IPS-18a (cell line): ENCODE results near the gene MYADML2.

Source experiments
- H3K27ac ChIP-seq: one replicate; pipeline ENCODE4 v1.5.1; 2013; ENCODE audit warnings: low read length
- H3K27me3 ChIP-seq: one replicate; pipeline ENCODE4 v1.6.1; 2013; ENCODE audit warnings: mild to moderate bottlenecking, low read length; ENCODE audit not compliant: control insufficient read depth, insufficient read depth
- H3K36me3 ChIP-seq: one replicate; pipeline ENCODE4 v1.6.1; 2013; ENCODE audit warnings: low read depth, low read length; ENCODE audit not compliant: control insufficient read depth
- H3K4me1 ChIP-seq: one replicate; pipeline ENCODE4 v1.6.1; 2013; ENCODE audit warnings: low read depth, low read length; ENCODE audit not compliant: control insufficient read depth
- H3K4me3 ChIP-seq: one replicate; pipeline ENCODE4 v1.5.1; 2013; ENCODE audit warnings: low read length
- H3K9ac ChIP-seq: one replicate; pipeline ENCODE4 v1.6.1; 2013; ENCODE audit warnings: mild to moderate bottlenecking, low read length, moderate library complexity
- H3K9me3 ChIP-seq: one replicate; pipeline ENCODE4 v1.6.1; 2013; ENCODE audit warnings: low read depth, low read length; ENCODE audit not compliant: control insufficient read depth

MYADML2 gene

DNA sequence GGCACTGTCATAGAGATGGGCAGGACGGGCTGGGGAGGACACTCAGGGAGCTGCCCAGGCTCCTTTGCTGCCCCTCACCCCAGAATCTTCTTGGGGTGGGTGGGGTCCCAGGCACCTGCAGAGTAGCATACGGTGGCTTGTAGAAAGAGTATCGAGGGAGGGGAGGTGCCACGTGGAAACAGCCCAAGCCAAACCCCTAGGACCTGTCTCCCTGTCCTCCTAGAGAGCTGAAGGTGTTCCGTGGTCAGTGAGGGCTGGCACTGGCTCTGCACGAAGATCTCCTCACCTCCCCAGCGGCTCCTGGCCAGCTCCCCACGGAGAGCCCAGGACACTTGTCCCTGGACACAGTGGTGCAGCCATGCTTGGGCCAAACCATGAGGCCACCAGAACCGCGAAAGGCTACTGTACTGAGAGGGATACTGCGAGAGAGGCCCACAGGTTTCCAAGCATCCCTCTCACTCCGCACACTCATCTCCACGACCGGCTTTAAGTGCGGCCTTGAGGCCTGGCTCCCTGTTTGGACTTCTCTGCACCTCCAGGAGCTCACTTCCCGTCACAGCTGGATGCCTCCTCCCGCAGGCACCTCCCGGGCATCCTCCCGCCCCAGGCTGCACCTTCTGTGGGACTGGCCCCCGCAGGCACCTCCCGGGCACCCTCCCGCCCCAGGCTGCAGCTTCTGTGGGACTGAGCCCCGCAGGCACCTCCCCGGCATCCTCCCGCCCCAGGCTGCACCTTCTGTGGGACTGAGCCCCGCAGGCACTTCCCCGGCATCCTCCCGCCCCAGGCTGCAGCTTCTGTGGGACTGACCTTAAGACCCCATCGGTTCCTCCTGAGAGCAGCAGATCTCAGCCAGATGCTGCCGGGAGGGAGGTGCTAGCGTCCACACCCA lies 17.5 kb downstream of the MYADML2 start:
- Histone ChIP-seq H3K4me1 (peaks cover 15% of the 10 kb centered on the region), H3K36me3 (peaks cover 3% of the 10 kb centered on the region), H3K27me3 (peaks cover 16% of the 10 kb centered on the region), H3K9ac (no peak overlapping the region), H3K9me3 (no peaks in the 10 kb centered on the region), H3K27ac (no peak overlapping the region), H3K4me3 (no peak overlapping the region)

DNA sequence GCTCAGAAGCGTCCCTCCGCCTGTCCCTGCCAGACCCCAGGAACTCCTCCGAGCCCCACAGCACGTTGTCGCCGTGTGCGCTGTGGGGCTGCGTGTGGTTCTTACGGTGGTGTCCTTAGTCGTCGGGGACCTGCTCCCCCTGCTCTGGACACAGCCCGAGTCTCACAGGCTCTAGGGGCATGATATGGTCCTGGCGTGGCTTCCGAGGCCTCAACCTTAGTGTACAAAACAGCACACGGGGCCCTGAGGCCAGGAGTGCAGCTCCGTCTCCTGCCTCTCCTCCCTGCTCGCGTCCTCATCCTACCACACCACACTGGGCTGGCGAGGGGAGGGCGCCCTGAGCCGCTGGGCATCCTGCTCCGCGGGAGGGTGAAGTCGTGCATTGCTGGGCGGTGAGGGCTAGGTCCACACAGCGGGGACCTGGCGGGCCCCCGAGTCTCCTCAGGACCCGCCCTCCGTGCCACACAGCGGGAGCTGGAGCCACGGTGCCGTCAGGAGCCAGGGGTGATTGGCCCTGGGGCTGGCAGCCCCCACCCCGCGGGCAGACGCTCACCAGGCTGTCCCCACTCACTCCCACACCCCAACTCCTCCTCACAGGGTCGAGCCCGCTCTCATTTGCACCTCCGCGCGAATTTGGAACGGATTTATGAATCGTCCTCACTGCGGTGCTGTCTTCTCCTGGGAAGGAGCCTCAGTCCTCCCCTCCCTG lies 18.3 kb downstream of the MYADML2 start:
- Histone ChIP-seq H3K4me1 (peaks cover 23% of the 10 kb centered on the region), H3K9me3 (no peaks in the 10 kb centered on the region), H3K9ac (peak overlapping the region; percentile 24), H3K27me3 (peaks cover 16% of the 10 kb centered on the region), H3K27ac (no peak overlapping the region), H3K36me3 (peaks cover 3% of the 10 kb centered on the region), H3K4me3 (peak overlapping the region; percentile 67)

DNA sequence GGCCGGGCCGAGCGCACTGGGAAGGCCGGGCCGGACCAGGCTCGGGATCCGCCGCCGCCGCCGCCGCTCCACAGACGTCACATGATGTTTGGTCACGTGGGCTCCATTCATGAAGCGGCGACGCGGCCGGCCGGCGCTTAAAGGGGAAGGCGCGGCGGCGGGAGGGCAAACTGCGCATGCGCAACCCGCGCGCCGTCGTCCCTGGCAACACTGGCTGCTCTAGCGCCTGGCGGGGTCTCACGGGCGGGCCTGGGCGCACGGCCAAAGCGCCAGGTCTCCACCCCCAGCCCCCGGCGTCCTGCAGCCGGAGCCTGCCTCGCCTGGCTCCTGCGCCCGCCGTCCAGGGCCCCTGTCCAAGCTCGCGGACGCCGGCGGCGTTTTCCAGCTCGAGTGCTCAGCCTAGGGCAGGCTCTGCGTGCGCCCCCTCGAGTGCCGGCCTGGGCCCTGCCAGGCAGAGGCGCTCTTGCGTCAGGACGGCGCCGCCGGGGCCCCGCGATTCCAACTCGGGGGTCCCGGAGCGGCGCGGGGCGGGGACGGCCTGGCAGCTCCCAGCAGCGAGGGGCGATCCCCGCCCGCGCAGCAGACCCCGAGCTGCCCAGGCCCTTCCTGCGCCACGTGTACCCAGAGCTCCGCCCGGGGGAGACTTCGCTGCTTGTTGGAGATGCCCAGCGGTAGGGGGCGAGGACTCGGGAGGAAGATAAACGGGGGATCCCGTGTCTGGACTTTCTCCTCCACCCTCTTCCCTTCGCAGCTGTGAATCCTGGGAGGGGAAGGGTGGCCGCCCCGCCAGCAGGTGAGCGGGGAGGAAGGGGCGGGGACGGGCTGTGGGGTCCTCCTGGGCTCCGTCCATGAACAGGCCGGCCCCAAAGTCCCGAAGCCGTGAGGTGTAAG lies 19.1 kb downstream of the MYADML2 start, which contains the start of gene MAFG:
Gene MAFG (minus strand): TSS at position 83 of the 891 bp plus-strand sequence. CDS start 4,550 bp downstream, outside the sequence.
- no peak within 1 kb of the TSS for H3K27ac ChIP-seq
- H3K4me1 ChIP-seq = peaks cover 28% of the 10 kb centered on the region
- peaks cover under 1% of the 10 kb centered on the region for H3K36me3 ChIP-seq
- peak within 1 kb of the TSS; percentile 71 for H3K4me3 ChIP-seq
- peak within 1 kb of the TSS; percentile 66 for H3K9ac ChIP-seq
- no peaks in the 10 kb centered on the region for H3K9me3 ChIP-seq
- peaks cover 16% of the 10 kb centered on the region for H3K27me3 ChIP-seq

DNA sequence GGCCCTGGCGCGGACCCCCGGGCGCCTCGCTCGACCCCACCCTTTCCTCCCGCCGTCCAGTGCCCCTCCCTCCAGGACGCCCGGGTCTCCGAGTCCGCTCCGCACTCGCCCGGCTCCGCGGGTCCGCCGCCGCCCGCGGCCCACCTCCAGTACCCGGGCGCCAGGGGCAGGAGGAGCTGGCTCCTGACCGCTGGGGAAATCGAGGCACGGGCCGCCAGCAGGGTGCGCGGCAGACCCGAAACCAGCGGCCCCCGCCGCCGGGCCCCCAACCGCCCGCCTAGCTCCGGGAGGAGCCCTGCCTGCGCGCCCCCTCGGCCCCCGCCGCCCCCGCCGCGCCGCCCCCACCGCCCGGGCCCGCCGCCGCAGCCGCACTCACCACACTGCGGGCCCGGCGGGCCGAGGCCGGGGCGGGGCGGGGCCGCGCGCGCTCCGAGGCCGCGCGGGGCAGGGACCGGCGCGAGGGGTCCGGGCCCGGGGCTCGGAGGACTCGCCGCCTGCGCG lies 19.8 kb downstream of the MYADML2 start:
- H3K9me3 ChIP-seq = no peaks in the 10 kb centered on the region
- peaks cover 16% of the 10 kb centered on the region for H3K27me3 ChIP-seq
- H3K36me3 ChIP-seq = peaks cover 5% of the 10 kb centered on the region
- peak overlapping the region; percentile 66 for H3K9ac ChIP-seq
- H3K4me1 ChIP-seq = peaks cover 28% of the 10 kb centered on the region
- no peak overlapping the region for H3K27ac ChIP-seq
- H3K4me3 ChIP-seq = peak overlapping the region; percentile 71

DNA sequence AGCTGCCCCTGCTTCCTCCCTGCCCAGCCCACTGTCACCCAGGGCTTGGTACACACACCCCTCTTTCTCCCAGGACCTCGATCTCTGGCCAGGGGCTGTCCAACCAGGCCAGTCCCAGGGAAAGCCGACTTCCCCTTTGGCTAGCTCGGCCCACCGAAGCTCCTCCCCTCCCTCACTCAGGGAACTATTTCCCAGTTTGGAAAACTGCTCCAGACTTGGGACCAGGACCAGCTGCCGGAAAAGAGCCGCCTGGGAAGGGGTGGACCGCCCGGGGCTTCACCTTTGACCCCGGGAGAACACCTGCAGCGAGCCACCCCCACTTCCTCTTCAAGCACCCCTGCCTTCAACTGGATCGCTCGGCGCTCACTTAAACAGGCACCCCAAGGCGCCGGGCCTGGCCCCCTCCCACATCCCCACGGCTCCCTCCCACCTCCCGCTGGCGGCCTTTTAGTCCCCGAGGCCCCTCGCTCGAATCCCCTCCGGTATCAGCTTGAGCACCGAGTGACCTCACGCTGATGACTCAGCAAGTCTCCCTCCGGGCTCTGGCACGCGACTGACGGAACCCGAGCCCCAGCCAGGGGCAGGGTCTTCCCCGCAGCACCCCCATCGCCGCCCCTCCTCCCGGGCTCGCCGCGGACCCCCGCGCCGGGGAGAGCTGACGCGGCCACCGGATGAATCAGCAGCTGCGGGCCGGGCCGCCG lies 20.4 kb downstream of the MYADML2 start:
- Histone ChIP-seq H3K36me3 (peaks cover 7% of the 10 kb centered on the region), H3K27ac (no peak overlapping the region), H3K4me3 (peak overlapping the region; percentile 71), H3K4me1 (peaks cover 28% of the 10 kb centered on the region), H3K9ac (peak overlapping the region; percentile 66), H3K27me3 (peaks cover 16% of the 10 kb centered on the region), H3K9me3 (no peaks in the 10 kb centered on the region)

DNA sequence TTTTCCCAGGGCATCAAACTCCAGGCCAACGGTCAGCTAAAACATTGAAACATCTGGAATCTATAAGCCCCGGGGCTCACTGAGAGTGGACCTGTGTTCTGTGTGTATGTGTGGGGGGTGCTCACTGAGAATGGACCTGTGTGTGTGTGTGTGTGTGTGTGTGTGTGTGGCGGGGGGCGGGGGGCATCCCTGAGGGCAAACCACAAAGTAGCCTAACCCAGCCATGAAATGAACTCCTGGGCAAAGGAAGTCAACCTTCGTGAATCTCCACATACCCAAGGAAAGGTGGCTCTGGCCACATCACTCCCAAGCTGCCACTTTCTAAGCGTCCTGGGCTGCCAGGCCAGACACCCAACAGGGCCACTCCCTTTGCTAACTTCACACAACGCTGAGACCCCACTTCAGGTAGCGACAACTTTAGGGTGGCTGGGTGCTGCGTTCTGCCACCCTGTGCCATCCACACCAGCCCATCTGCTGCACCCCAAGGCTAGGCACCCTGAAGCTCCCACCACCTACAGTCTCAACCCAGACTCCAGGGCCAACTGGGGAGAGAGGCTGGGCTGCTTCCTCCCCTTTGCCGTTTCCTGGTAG lies 21.1 kb downstream of the MYADML2 start:
- Histone ChIP-seq H3K4me1 (peaks cover 28% of the 10 kb centered on the region), H3K9me3 (no peaks in the 10 kb centered on the region), H3K9ac (peak overlapping the region; percentile 66), H3K4me3 (peak overlapping the region; percentile 71), H3K36me3 (peaks cover 10% of the 10 kb centered on the region), H3K27ac (no peak overlapping the region), H3K27me3 (peaks cover 16% of the 10 kb centered on the region)

DNA sequence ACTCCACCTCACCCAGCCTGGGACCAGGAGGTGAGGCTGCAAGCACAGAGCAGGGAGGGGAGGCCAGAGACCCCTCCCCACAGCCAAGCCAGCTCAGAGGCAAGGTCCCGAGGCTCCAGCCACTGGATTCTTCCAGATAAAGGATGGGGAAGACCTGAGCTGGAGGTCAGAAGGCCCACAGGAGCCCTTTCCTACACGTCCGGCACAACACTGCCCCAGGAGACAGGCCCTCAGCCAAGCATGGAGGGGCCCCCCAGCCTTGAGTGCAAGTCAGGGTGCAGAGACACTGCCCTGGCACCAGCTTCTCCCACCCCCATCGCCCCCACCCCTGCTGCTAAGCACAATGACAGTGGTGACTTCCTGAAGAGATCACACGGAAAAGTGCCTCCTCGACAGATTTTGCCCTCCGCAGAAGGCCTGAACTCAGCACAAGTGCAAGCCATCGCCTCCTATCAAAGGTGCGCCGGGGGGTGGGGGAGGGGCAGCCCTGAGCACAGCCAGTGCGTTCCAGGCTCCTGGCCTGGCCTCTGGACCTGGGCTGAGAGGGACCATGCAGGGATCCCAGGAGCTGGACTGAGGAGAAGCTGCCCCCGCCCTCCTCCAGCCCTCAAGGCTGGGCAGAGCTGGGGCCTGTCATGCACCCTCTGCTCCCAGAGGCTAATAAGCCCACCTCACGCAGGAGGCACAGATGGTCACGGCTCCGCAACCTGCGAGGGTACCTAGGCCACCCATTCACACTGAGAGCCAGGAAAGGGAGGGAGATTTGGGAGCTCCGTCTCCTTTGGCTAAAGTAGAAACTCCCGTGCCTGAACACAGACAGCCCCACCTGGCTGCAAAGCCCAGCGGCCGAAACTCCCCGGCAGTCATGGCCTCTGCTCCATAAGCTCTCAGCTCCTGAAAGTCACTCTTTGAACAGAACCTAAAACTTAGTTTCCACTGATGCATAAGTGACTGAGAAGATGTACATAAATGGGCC lies 22.2 kb downstream of the MYADML2 start:
- H3K9me3 ChIP-seq = no peaks in the 10 kb centered on the region
- peak overlapping the region; percentile 30 for H3K4me3 ChIP-seq
- peaks cover 12% of the 10 kb centered on the region for H3K36me3 ChIP-seq
- peaks cover 16% of the 10 kb centered on the region for H3K27me3 ChIP-seq
- peaks cover 28% of the 10 kb centered on the region for H3K4me1 ChIP-seq
- H3K9ac ChIP-seq = peak overlapping the region; percentile 30
- no peak overlapping the region for H3K27ac ChIP-seq

DNA sequence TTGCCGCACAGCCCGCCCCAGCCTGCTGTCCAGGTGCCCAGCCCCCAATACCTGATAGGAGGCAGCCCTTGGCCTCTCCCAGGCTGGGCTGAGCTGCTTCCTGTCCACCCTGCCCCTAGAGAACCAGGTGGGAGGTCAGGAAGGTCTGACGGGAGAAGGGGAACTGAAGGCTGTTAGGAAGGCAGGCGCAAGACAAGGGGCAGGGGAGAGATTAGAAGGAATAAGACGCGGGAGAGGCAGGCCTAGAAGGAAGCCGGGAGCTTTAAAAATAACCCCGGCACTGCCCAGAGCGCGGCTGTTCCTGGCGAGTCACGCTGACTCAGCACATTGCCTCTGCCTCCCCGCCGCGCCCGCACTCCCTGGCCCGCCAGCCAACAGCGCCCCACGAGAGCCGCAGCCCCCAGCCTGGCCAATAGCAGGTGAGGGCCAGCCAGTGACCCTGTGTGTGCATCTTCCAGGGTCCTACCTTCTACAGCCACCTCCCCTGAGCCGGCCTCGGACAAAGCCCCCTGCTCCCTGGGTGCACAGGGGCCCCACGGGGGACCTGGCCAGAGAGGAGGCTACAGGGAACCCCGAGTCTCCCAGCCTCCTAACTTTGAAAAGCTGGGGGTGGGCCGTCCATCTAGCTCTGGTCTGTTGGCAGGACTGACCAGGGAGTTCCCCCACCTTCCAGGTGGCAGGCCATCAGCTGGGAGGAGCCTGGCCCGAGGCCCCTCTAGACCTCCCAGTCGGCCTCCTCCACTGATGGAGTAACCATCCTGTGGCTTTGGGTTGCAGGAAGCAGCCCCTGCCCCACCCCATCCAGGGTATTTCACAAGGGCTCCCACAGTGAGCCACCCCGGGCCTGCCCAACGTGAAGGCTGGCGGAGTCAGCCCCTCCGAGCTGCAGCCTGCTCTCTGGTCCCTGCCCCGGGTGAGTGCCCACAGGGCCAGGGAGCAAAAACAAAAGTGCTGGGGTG lies 23.5 kb downstream of the MYADML2 start:
- Histone ChIP-seq H3K9me3 (no peaks in the 10 kb centered on the region), H3K36me3 (peaks cover 12% of the 10 kb centered on the region), H3K4me1 (peaks cover 28% of the 10 kb centered on the region), H3K4me3 (peak overlapping the region; percentile 30), H3K9ac (peak overlapping the region; percentile 30), H3K27ac (peak overlapping the region; percentile 35), H3K27me3 (peaks cover 5% of the 10 kb centered on the region)
